ENCODE data around the gene SLC26A11. TPM values are rescaled to one million over a fixed set of nuclear protein-coding genes. Genes with fewer than 3 reads are reported as not detected.
A peak's percentile ranks its signal among the peaks of the same experiment; 100 is the strongest.

SLC26A11 gene
- total RNA-seq, 1 experiment from 2014 or later = 26.5 TPM

DNA sequence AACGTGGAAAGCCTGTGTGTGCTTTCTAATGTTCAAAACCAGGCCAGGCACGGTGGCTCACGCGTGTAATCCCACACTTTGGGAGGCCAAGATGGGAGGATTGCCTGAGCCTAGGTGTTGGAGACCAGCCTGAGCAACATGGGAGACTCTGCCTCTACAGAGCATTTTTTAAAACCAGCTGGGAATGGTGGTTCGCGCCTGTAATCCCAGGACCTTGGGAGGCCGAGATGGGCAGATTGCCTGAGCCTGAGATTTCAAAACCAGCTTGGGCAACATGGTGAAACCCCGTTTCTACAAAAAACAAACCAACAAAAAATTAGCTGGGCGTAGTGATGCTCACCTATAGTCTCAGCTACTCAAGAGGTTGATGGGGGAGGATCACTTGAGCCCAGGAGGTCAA is 66.8 kb downstream of the SLC26A11 start:
- Histone ChIP-seq H3K4me2 (ENCODE audit: insufficient read depth, insufficient read length, low read length) (no peak overlapping the region), H3K18ac (ENCODE audit: insufficient read length, low read depth, low read length) (no peak overlapping the region), H3K27ac (ENCODE audit: insufficient read length, low read depth, low read length) (no peak overlapping the region), H3K79me2 (ENCODE audit: insufficient read depth, low read length) (no peaks in the 10 kb centered on the region), H3K9me3 (ENCODE audit: control insufficient read depth, low read depth, low read length) (no peaks in the 10 kb centered on the region), H3K79me1 (ENCODE audit: insufficient read depth, low read depth, low read length, poor library complexity, severe bottlenecking) (no peaks in the 10 kb centered on the region), H4K20me1 (ENCODE audit: control insufficient read depth, insufficient read depth, insufficient read length) (peaks cover 3% of the 10 kb centered on the region), H3K23me2 (ENCODE audit: insufficient read length, low read depth, low read length, poor library complexity, severe bottlenecking) (no peaks in the 10 kb centered on the region), H2BK20ac (ENCODE audit: low read depth, low read length, poor library complexity, severe bottlenecking) (no peak overlapping the region), H2BK5ac (ENCODE audit: insufficient read length, low read length) (no peak overlapping the region), H2AFZ (ENCODE audit: low read length) (no peak overlapping the region), H2BK15ac (ENCODE audit: low read depth, low read length) (no peak overlapping the region), H3K14ac (ENCODE audit: insufficient read depth, low read length) (no peak overlapping the region), H3K9ac (ENCODE audit: extremely low read depth, insufficient read length, low read length) (no peak overlapping the region), H2BK120ac (ENCODE audit: low read depth, low read length, poor library complexity, severe bottlenecking) (no peak overlapping the region), H2AK5ac (ENCODE audit: insufficient read length, low read length) (no peak overlapping the region), H3T11ph (ENCODE audit: low read length) (no peak overlapping the region), H4K8ac (replicated peaks; ENCODE audit: insufficient read length, low read depth, low read length) (no peak overlapping the region), H3K27me3 (ENCODE audit: insufficient read depth, low read length) (no peaks in the 10 kb centered on the region), H3K56ac (ENCODE audit: insufficient read length, low read depth, low read length) (no peak overlapping the region), H3K4me1 (ENCODE audit: insufficient read depth, low read length) (no peaks in the 10 kb centered on the region), H2BK12ac (ENCODE audit: insufficient read length, low read depth, low read length) (no peak overlapping the region), H4K91ac (ENCODE audit: insufficient read length, low read depth, low read length) (no peak overlapping the region), H4K5ac (ENCODE audit: insufficient read length, low read depth, low read length) (no peak overlapping the region), H3K4ac (ENCODE audit: low read depth, low read length) (no peak overlapping the region), H3K23ac (ENCODE audit: insufficient read length, low read depth, low read length) (no peak overlapping the region)
- Mint-ChIP-seq H3K27me3 (ENCODE audit: low read depth) (no peaks in the 10 kb centered on the region; the same call in 1 of the 2 replicates), H3K27ac (peak overlapping the region in 2 of 3 experiments; percentile 8 to 18; a peak in 3 of 7 replicates), H3K36me3 (ENCODE audit: insufficient read depth in 1 of 3, low read depth in 3 of 3) (peaks cover 21 to 35% (median 32%) of the 10 kb centered on the region in 3 experiments), H3K4me1 (peaks cover 7 to 16% of the 10 kb centered on the region in 2 experiments), H3K9me3 (no peaks in the 10 kb centered on the region), H3K4me3 (no peak overlapping the region; a peak in 1 of 5 replicates)
- no peak for DNase-seq
- WGBS (ENCODE audit: extremely low coverage, insufficient read length, low lambda C conversion rate) = no CpG with 5 or more reads among the region's 9 CpGs
- TF ChIP-seq, protein P1, sequence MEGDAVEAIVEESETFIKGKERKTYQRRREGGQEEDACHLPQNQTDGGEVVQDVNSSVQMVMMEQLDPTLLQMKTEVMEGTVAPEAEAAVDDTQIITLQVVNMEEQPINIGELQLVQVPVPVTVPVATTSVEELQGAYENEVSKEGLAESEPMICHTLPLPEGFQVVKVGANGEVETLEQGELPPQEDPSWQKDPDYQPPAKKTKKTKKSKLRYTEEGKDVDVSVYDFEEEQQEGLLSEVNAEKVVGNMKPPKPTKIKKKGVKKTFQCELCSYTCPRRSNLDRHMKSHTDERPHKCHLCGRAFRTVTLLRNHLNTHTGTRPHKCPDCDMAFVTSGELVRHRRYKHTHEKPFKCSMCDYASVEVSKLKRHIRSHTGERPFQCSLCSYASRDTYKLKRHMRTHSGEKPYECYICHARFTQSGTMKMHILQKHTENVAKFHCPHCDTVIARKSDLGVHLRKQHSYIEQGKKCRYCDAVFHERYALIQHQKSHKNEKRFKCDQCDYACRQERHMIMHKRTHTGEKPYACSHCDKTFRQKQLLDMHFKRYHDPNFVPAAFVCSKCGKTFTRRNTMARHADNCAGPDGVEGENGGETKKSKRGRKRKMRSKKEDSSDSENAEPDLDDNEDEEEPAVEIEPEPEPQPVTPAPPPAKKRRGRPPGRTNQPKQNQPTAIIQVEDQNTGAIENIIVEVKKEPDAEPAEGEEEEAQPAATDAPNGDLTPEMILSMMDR (conservative IDR thresholded peaks at IDR 0.05) = no peak
